Activated T-cell treated with anti-CD3 and anti-CD28 coated beads, Interleukin-2, amount 50 U/mL, for 4 hours (primary cell): Measurements from ENCODE around the gene BHLHA15. TPM values are rescaled to one million over a fixed set of nuclear protein-coding genes. Genes with fewer than 3 reads are reported as not detected.

Experiments
- ATAC-seq, 2 donors: fragments of 200-7000 bp; cut with Tn5 transposase; one replicate each; pipeline ENCODE4 v1.10.0; 2021
- DNase-seq: peaks from one replicate; pipeline ENCODE4 v3.0.0-alpha.2; 2020
- H3K27me3 Mint-ChIP-seq: one replicate; pipeline ENCODE4 v1.8.0; 2021; ENCODE audit warnings: low read depth, mixed read lengths
- H3K36me3 Mint-ChIP-seq: one replicate; pipeline ENCODE4 v1.8.0; 2022; ENCODE audit warnings: mixed read lengths; ENCODE audit not compliant: insufficient read depth
- H3K4me1 Mint-ChIP-seq: one replicate; pipeline ENCODE4 v1.8.0; 2021; ENCODE audit warnings: low read depth, mixed read lengths
- H3K4me3 Mint-ChIP-seq: one replicate; pipeline ENCODE4 v1.8.0; 2021; ENCODE audit warnings: mild to moderate bottlenecking, moderate library complexity, mixed read lengths
- H3K9me3 Mint-ChIP-seq: one replicate; pipeline ENCODE4 v1.8.0; 2021; ENCODE audit warnings: mixed read lengths
- total RNA-seq, 3 donors: library from RNA; stranded (reverse); gene quantifications; one replicate each; pipeline ENCODE4 v1.2.1, GENCODE V29; 2021

Gene BHLHA15
- total RNA-seq, 3 donors from 2014 or later: 0.52 to 0.69 TPM; not detected in 1

DNA sequence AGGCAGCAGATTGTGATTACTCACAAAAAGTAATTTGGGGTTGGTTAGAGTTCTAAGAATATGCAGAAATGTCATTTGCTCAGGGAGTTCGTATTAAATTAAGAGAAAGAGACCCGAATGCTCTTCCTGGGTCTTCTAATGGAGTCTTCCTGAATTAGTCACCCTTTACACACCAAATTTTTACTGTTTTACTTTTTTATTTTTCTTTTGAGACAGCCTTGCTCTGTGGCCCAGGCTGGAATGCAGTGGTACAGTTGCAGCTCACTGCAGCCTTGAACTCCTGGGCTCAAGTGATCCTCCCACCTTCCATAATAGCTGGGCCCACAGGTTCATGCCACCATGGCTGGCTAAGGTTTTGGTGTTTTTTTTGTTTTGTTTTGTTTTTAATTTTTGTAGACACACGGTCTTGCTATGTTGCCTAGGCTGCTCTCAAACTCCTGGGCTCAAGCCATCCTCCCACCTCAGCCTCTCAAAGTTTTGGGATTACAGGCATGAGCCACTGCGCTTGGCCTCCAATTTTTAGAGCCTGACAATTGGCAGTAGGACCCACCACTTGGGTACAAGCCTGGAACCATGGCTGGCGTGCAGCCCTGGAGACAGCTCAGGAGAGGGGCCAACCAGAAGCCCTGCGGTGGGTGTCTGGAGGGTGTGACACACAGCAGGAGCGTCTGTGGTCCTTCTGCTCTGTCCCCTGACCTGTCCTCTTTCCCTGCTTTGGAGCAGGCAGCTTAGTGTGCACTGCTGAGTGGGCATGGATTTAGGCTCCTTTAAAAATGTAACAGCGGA is 16.4 kb upstream of the BHLHA15 start:
- peaks cover 7% of the 10 kb centered on the region for H3K9me3 Mint-ChIP-seq
- no peaks in the 10 kb centered on the region for H3K27me3 Mint-ChIP-seq
- no peak for DNase-seq
- H3K36me3 Mint-ChIP-seq: peaks cover 31% of the 10 kb centered on the region
- H3K4me3 Mint-ChIP-seq: no peak overlapping the region
- peaks cover 5% of the 10 kb centered on the region for H3K4me1 Mint-ChIP-seq
- no peak for ATAC-seq

DNA sequence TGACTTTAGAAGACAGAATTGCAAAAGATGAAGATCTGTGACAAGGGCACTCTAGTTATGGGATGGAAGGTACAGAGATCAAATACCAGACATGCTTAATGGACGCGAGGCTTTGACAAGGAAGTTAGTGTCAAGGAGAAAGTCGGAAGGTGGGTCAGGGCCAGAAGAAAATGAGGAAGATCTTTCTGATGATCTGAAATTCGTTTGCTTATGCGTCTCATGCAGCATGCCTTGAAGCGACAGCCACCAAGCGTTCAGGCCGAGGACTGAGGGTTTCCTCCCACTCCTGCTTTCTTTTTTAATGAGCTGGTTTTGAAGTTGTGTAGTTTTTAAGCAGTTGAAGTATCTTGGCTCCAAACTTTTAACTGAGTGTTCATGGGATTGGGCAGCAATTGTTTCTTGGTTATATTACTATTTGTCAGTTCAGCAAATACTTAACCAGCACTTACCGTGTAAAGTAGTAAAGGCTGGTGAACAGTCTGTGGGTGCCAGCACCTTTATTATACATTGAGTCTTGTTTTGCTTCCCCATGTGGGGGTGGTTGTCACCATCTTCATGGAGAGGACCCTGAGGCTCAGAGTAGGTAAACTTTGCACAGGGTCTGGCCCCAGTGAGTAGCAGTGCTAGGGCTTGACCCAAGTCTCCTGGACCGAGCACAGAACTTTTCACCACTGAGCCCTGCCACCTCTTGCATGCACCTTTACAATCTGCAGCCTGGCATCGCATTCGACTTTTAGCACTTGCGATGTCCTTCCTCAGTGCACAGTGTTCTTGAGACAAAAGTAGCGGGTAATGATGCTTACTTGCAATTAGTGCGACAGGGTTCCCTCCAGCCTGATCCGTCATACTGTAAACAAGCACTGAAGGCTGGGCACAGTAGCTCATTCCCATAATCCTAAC is 14.3 kb upstream of the BHLHA15 start:
- H3K27me3 Mint-ChIP-seq: no peaks in the 10 kb centered on the region
- H3K4me1 Mint-ChIP-seq: peaks cover 26% of the 10 kb centered on the region
- peaks cover 7% of the 10 kb centered on the region for H3K9me3 Mint-ChIP-seq
- H3K36me3 Mint-ChIP-seq: peaks cover 31% of the 10 kb centered on the region
- ATAC-seq (no peak), DNase-seq (no peak)
- no peak overlapping the region for H3K4me3 Mint-ChIP-seq

DNA sequence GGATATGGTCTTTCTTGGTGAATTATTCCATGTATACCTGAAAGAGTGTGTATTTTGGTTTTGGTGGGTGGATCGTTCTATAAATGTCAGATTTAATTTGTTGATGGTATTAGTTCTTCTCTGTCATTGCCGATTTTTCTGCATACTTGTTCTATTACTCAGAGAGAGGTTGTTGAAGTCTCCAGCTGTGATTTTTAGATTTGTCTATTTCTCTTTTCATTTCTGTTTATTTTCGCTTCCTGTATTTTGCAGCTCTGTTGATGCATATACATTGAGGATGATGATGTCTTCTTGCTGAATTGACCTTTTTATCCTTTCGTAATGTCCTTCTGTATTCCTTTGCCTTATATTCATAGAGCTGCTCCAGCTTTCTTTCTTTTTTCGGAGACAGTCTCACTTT is 12.1 kb upstream of the BHLHA15 start:
- DNase-seq: no peak
- peaks cover 46% of the 10 kb centered on the region for H3K4me1 Mint-ChIP-seq
- ATAC-seq: no peak
- H3K36me3 Mint-ChIP-seq: peaks cover 19% of the 10 kb centered on the region
- peaks cover 7% of the 10 kb centered on the region for H3K9me3 Mint-ChIP-seq
- no peaks in the 10 kb centered on the region for H3K27me3 Mint-ChIP-seq
- H3K4me3 Mint-ChIP-seq: no peak overlapping the region

DNA sequence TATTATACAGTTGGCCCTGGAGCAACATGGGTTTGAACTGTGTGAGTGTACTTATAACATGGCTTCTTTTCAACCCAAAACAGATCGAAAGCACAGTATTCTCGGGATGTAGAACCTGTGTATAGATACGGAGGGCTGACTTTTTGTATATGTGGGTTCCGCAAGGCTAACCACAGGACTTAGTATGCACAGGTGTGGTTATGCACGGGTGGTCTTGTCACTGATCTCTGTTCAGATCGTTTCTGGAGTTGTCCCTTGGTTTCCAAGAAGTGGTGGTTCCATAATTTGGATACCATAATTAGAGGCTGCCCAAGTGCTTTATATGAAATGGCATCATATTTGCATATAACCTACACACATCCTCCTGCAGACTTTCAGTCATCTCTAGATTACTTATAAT is 10.9 kb upstream of the BHLHA15 start:
- DNase-seq (no peak), ATAC-seq (peak; percentile 37 to 42)
- Mint-ChIP-seq H3K36me3 (peaks cover 12% of the 10 kb centered on the region), H3K4me3 (no peak overlapping the region), H3K9me3 (peaks cover 7% of the 10 kb centered on the region), H3K4me1 (peaks cover 51% of the 10 kb centered on the region), H3K27me3 (no peaks in the 10 kb centered on the region)

DNA sequence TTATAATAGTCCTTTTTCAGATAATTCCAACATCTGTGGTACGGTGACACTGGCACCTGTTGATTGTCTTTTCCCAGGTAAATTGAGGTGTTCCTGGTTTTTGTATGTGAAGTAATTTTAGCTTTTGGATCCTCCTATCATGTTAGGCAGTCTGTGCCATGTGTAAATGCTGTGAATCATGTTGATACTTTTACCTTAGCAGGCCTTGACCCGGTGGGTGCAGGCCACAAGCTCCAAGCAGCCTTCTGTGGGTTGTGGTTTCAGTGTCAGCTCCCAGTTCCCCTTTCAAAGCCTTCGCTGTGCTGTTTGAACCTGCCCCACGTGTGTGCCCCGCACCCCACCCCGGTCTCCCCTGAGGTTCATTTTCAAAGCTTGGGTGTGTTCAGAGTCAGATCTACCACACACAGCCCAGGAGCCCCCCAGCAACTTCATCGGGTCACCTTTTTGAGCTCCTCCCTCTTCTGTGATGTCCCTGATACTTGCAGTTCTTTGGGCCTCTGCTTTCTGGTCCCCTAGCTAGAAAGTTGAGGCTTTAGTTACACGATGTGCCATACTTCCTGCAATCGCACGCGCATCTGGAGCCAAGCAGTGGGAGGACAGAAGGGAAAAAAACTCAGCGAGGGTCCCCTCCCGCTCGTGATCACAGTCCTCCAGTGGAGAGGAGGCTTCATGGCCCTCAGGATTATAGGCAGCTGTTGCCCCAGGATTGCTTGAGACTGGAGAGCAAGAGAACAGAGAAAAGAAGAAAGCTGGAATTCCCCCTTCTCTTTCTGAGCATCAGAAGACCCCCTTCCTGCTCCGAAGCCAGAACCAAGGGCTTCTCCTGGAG is 8.7 kb upstream of the BHLHA15 start:
- peak; percentile 87 for ATAC-seq
- Mint-ChIP-seq H3K9me3 (peaks cover 7% of the 10 kb centered on the region), H3K4me1 (peaks cover 51% of the 10 kb centered on the region), H3K27me3 (no peaks in the 10 kb centered on the region), H3K36me3 (peaks cover 28% of the 10 kb centered on the region), H3K4me3 (peak overlapping the region; percentile 74)
- peak; percentile 45 for DNase-seq

DNA sequence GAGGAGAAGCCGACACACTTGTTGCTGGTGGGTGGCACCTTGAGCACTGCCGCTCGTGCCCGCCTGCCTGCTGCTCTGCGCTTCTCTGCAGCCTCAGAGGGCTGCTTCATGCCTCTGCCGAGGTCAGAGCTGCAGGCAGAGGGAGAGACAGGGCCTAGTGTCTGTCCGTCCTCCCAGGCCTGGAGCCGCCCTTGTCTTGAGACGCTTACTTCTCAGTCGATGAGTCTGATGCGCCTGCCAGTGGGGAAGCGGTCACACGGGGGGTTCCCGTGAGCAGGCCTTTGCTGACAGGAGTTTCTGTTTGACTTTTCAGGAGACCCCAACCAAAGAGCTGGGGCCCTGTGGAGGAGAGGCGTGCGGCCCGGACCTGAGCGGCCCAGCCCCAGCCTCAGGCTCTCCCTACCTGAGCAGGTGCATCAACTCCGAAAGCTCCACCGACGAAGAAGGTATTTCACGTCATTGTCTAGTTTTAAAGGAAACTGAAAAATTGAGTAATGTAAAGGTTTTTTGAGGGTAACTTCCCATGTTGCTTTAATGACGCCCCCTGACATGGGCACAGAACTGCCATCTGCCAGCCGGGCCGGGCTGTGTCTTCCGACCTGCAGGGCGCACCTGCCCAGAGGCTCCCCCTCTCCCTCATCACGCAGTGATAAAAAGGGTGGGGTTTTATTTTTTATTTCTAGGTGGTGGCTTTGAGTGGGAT is 7.8 kb upstream of the BHLHA15 start:
- H3K4me1 Mint-ChIP-seq: peaks cover 51% of the 10 kb centered on the region
- peaks cover 30% of the 10 kb centered on the region for H3K36me3 Mint-ChIP-seq
- peaks cover 7% of the 10 kb centered on the region for H3K9me3 Mint-ChIP-seq
- H3K4me3 Mint-ChIP-seq: peak overlapping the region; percentile 74
- H3K27me3 Mint-ChIP-seq: no peaks in the 10 kb centered on the region
- DNase-seq (no peak), ATAC-seq (peak; percentile 7 to 20)

DNA sequence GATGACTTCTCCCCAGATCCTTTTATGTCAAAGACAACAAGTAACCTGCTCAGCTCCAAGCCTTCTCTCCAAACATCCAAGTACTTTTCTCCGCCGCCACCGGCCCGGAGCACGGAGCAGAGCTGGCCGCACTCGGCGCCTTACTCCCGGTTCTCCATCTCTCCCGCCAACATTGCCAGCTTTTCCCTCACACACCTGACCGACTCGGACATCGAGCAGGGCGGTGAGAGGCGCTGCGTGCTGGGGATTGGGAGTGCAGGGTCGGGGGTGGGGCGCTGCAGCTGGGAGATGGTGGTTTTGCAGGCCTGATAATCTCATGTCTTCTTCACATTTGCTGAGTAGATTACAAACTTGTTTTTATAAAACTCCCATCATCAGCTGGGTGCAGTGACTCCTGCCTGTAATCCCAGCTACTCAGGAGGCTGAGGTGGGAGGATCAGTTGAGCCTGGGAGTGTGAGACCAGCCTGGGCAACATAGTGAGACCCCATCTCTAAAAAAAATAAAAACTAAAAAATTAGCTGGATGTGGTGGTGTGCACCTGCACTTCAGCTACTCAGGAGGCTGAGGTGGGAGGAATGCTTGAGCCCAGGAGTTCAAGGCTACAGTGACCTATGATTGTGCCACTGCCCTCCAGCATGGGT is 7.2 kb upstream of the BHLHA15 start:
- no peak for ATAC-seq
- DNase-seq: no peak
- no peak overlapping the region for H3K4me3 Mint-ChIP-seq
- H3K4me1 Mint-ChIP-seq: peaks cover 49% of the 10 kb centered on the region
- peaks cover 27% of the 10 kb centered on the region for H3K36me3 Mint-ChIP-seq
- H3K9me3 Mint-ChIP-seq: peaks cover 3% of the 10 kb centered on the region
- H3K27me3 Mint-ChIP-seq: no peaks in the 10 kb centered on the region

DNA sequence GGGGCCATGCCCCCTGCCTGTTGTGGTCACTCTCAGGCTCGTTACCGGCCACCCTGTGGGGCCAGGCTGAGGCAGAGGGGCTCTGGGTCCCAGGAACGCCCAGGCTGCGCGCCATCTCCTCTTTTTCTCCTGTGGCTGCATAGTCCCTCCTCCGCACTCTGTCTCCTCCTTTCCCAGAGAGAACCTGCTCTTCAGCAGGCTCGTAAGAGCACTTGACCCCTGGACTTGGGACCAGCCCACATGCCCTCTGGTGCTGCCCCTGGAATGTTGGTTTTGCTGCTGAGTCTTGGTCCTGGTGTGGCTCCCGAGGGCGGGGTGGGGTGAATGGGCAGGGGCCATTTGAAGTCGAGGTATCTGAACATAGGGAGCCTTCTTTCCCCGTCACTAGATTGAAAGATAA is 6.6 kb upstream of the BHLHA15 start:
- no peaks in the 10 kb centered on the region for H3K27me3 Mint-ChIP-seq
- peaks cover 24% of the 10 kb centered on the region for H3K36me3 Mint-ChIP-seq
- DNase-seq (no peak), ATAC-seq (no peak)
- H3K4me3 Mint-ChIP-seq: no peak overlapping the region
- no peaks in the 10 kb centered on the region for H3K9me3 Mint-ChIP-seq
- peaks cover 47% of the 10 kb centered on the region for H3K4me1 Mint-ChIP-seq

DNA sequence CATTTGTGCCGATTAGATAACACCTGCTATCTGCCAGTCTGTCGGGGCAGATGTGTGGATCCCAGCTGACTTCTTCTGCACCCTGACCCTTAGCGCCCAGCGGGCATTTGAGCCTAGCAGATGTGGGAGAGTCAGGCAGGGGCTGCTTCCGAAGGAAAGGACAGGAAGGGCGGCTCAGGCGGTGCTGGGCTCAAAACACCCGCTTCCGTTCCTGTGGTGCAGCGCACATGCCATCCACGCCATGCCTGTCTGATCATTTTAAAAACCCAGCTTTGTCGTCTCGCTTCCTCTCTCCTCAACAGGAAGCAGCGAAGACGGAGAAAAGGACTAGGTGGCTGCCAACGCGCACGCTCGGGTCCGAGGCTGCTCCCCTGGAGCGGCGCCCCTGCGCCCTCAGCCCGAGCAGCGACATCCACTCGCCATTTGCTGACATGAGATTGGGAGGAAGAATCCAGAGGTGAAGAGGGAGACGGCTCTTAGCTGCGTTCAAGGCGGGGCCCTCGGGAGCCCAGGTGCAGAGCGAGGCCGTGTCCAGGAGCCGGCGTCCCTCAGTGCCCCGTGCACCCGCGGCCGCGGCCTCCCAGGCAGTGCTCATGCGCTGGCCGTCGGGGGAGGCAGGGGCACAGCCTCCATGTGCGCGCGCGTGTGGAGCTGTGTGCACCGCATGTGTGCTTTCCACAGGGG is 5.9 kb upstream of the BHLHA15 start:
- Mint-ChIP-seq H3K4me1 (peaks cover 42% of the 10 kb centered on the region), H3K4me3 (no peak overlapping the region), H3K36me3 (peaks cover 19% of the 10 kb centered on the region), H3K9me3 (no peaks in the 10 kb centered on the region), H3K27me3 (no peaks in the 10 kb centered on the region)
- no peak for ATAC-seq
- no peak for DNase-seq

DNA sequence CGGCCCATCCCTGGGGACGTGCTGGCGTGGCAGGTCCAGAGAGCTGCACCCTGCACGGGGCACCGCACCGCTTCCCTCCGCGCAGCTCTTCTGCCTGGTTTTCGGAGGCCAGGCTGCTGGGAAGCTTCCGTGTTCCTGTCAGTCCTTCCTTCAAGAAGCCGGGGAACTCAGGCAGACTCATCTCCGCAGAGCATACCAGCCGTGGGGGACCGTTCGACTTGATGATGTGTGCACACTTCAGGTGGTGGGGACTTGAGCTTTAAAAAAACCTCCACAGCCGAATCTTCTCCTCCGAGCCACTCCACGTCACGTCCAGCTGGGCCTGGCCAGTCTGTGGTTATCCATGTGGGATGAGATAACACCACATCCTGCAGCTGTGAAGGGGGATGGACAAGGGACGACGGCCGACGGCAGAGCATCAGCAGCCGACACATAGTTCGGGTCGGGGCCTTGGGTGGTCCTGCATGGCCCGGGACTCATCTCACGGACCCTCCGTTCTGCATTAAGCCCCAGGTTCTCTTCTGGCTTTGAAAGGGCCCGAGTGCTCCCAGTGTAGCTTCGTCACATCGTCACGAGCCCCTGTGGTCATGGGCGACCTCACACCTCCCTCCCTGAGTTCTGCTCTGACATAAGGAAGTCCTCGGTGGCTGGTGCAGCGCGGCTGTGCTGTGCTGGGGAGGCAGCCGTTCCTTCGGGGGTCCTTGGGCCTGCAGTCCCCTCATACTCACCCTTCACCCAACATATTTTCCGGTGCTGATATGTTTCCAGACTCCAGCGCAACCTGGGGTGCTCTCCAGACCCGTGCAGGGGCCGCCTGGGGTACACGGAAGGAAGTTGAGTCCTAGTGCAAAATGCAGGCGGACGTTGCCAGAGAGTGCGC is 4.5 kb upstream of the BHLHA15 start:
- Mint-ChIP-seq H3K9me3 (no peaks in the 10 kb centered on the region), H3K27me3 (no peaks in the 10 kb centered on the region), H3K4me3 (no peak overlapping the region), H3K36me3 (peaks cover 17% of the 10 kb centered on the region), H3K4me1 (peaks cover 30% of the 10 kb centered on the region)
- DNase-seq (no peak), ATAC-seq (no peak)

DNA sequence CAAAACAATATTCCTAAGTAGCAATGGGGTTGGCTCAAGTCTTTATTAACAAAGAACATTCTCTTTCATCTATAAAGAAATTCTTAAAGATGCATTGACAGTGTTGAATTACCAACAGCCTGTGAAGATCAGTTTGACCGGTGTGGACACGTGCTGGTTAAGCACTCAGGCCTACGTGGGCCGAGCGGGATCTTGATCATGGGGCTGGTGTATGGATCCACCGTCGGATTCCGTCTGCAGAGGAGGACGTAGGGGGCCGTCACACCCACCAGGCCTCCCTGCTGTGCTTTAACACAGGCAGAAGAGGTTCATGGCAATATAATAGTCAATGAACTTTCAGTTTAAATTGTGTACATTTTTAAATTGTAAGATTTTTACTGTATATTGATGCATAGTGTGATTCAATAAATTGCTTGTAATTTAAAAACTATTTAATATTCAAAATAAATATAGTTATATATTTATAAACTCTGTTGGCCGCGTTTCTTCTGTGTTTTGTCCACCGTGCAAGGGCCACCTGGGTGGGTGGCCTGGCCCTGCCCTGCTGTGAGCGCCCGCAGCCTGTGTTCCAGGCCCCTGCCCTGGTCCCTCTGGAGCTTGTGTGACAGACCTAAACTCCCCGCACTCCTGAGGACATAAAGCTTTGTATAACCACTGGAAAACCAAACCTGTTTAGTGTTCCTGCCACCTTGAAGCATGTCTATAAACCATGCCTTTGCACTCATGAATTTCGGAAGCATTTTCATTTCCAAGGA is 1.9 kb upstream of the BHLHA15 start:
- Mint-ChIP-seq H3K27me3 (no peaks in the 10 kb centered on the region), H3K4me3 (peak overlapping the region; percentile 58), H3K4me1 (peaks cover 8% of the 10 kb centered on the region), H3K9me3 (no peaks in the 10 kb centered on the region), H3K36me3 (peaks cover 17% of the 10 kb centered on the region)
- DNase-seq (no peak), ATAC-seq (no peak)
